Sigmoid colon (tissue), 7 donors: Measurements from ENCODE around the gene TESMIN. TPM values are rescaled to one million over a fixed set of nuclear protein-coding genes. Genes with fewer than 3 reads are reported as not detected.

Source experiments
- DNase-seq: peaks from one replicate; pipeline ENCODE4 v3.0.0-alpha.2; 2019
- H3K27ac ChIP-seq, 4 donors: fragments of 200-600 bp; sonication (generic); one replicate each; pipeline ENCODE4 v1.5.1; 2016 to 2019; ENCODE audit warnings: mild to moderate bottlenecking in 1 of 4
- H3K27me3 ChIP-seq, 3 donors: fragments of 200-600 bp; sonication (generic); one replicate each; pipeline ENCODE4 v1.5.1; 2019; ENCODE audit warnings: mild to moderate bottlenecking in 1 of 3
- H3K36me3 ChIP-seq, 4 donors: fragments of 200-600 bp; sonication (generic); one replicate each; pipeline ENCODE4 v1.5.1; 2016 to 2019
- H3K4me1 ChIP-seq, 4 donors: fragments of 200-600 bp; sonication (generic); one replicate each; pipeline ENCODE4 v1.5.1; 2017 to 2019
- H3K4me3 ChIP-seq, 4 donors: fragments of 200-600 bp; sonication (generic); one replicate each; pipeline ENCODE4 v1.5.1; 2017 to 2019; ENCODE audit warnings: mild to moderate bottlenecking in 2 of 4, moderate library complexity in 1 of 4
- H3K9me3 ChIP-seq, 4 donors: fragments of 200-600 bp in 3 of 4; sonication (generic) in 3 of 4; one replicate each; pipeline versions ENCODE4 v1.5.1 to v1.6.1; 2013 to 2019
- CTCF ChIP-seq, 4 experiments: fragments of 450-650 bp in 3 of 4; fragments of 200-600 bp in 1 of 4; IDR thresholded peaks; one replicate each; pipeline ENCODE4 v1.5.1; 2016 to 2019; ENCODE audit warnings: antibody characterized with exemption in 4 of 4, mild to moderate bottlenecking in 3 of 4, moderate library complexity in 2 of 4
- EP300 ChIP-seq, 4 donors: sonication (generic); formaldehyde crosslinking; IDR thresholded peaks; one replicate each; pipeline ENCODE4 v1.6.1; 2017; ENCODE audit warnings: antibody characterized with exemption in 4 of 4
- POLR2A ChIP-seq, 2 donors: fragments of 450-650 bp; IDR thresholded peaks; one replicate each; pipeline ENCODE4 v1.6.1; 2016; ENCODE audit warnings: antibody characterized with exemption in 2 of 2, mild to moderate bottlenecking in 2 of 2, moderate library complexity in 2 of 2
- POLR2AphosphoS5 ChIP-seq, 4 donors: sonication (generic); formaldehyde crosslinking; IDR thresholded peaks; one replicate each; pipeline ENCODE4 v1.6.1; 2017; ENCODE audit warnings: antibody characterized with exemption in 4 of 4
- WGBS, 2 donors: extraction: QIAGEN DNeasy Blood & Tissue Kit; methylation state at CpG; one replicate each; pipeline ENCODE4 v1.1.7; 2013; 5-methylcytosine and 5-hydroxymethylcytosine counted together
- intact Hi-C: fragments of 100-400 bp; cut with DNase I; formaldehyde crosslinking; loops from one replicate; pipeline ENCODE4 v1.15.1; 2023
- polyA plus RNA-seq, 3 donors: library from polyadenylated mRNA; stranded (reverse); fragments of 200-250 nt; gene quantifications; one replicate each; pipeline ENCODE4 v1.2.3, GENCODE V29; 2013
- total RNA-seq, 4 donors: library from RNA; depleted of rRNA; stranded (reverse); fragments of >200 nt; gene quantifications; one replicate each; pipeline ENCODE4 v1.1.0, GENCODE V29; 2016
- donor health status: healthy with polysubstance abuse.
- donor health status: Bipolar disorder and iron deficiency.
- donor health status: healthy.

TESMIN gene
- total and polyA plus RNA-seq, 7 donors: 2.3 to 6.3 (median 4.8) TPM; not detected in 4

- Histone ChIP-seq H3K27me3 (no peaks in the 10 kb centered on the region), H3K36me3 (peaks cover 79 to 89% (median 81%) of the 10 kb centered on the region in 4 donors), H3K4me1 (no peaks in the 10 kb centered on the region), H3K4me3 (no peak overlapping the region), H3K9me3 (no peaks in the 10 kb centered on the region), H3K27ac (no peak overlapping the region)
- DNase-seq: no peak
- 83 to 93% methylated on average over 15 of the region's 15 CpGs for WGBS, 2 donors
- TF ChIP-seq CTCF (IDR thresholded peaks at IDR 0.05) (no peak), EP300 (IDR thresholded peaks at IDR 0.05) (no peak), POLR2A (IDR thresholded peaks at IDR 0.05) (no peak), POLR2AphosphoS5 (IDR thresholded peaks at IDR 0.05) (no peak)
- intact Hi-C loops: no loop called here
These were observed 8.7 kb upstream of the TESMIN start for GRCh38 chr11:68759991-68760390.

GRCh38 chr11:68757711-68758110 lies 6.4 kb upstream of the TESMIN start:
- 89 to 91% methylated on average over 8 of the region's 8 CpGs for WGBS, 2 donors
- no peak for DNase-seq
- Histone ChIP-seq H3K27me3 (no peaks in the 10 kb centered on the region), H3K27ac (no peak overlapping the region), H3K36me3 (peaks cover 58 to 74% (median 64%) of the 10 kb centered on the region in 4 donors), H3K4me1 (no peaks in the 10 kb centered on the region), H3K9me3 (no peaks in the 10 kb centered on the region), H3K4me3 (no peak overlapping the region)
- TF ChIP-seq EP300 (IDR thresholded peaks at IDR 0.05) (no peak), POLR2A (IDR thresholded peaks at IDR 0.05) (no peak), POLR2AphosphoS5 (IDR thresholded peaks at IDR 0.05) (no peak), CTCF (IDR thresholded peaks at IDR 0.05) (no peak)
- intact Hi-C loops: no loop called here

- no peak for DNase-seq
- H3K27me3 ChIP-seq: peaks cover 0 to 8% (median 0%) of the 10 kb centered on the region in 3 donors
- no peak overlapping the region for H3K4me3 ChIP-seq
- intact Hi-C loops: no loop called here
- peaks cover 45 to 60% (median 50%) of the 10 kb centered on the region in 4 donors for H3K36me3 ChIP-seq
- H3K9me3 ChIP-seq: no peaks in the 10 kb centered on the region
- peaks cover 0 to 8% (median 5%) of the 10 kb centered on the region in 4 donors for H3K4me1 ChIP-seq
- H3K27ac ChIP-seq: no peak overlapping the region
- TF ChIP-seq POLR2AphosphoS5 (IDR thresholded peaks at IDR 0.05) (no peak), EP300 (IDR thresholded peaks at IDR 0.05) (no peak), CTCF (IDR thresholded peaks at IDR 0.05) (no peak), POLR2A (IDR thresholded peaks at IDR 0.05) (no peak)
- WGBS, 2 donors: 88 to 91% methylated on average over 12 of the region's 12 CpGs
These were observed 4.9 kb upstream of the TESMIN start for GRCh38 chr11:68756171-68756766.

GRCh38 chr11:68753300-68753699 lies 2.0 kb upstream of the TESMIN start:
- H3K4me3 ChIP-seq: no peak overlapping the region
- H3K27ac ChIP-seq: no peak overlapping the region
- intact Hi-C loops: no loop called here
- TF ChIP-seq CTCF (IDR thresholded peaks at IDR 0.05) (no peak), POLR2A (IDR thresholded peaks at IDR 0.05) (no peak), EP300 (IDR thresholded peaks at IDR 0.05) (no peak), POLR2AphosphoS5 (IDR thresholded peaks at IDR 0.05) (no peak)
- peaks cover 0 to 8% (median 5%) of the 10 kb centered on the region in 3 donors for H3K27me3 ChIP-seq
- DNase-seq: no peak
- peaks cover 0 to 19% (median 12%) of the 10 kb centered on the region in 4 donors for H3K4me1 ChIP-seq
- WGBS, 2 donors: 66 to 80% methylated on average over 9 of the region's 9 CpGs
- H3K36me3 ChIP-seq: peaks cover 16 to 30% (median 22%) of the 10 kb centered on the region in 4 donors
- H3K9me3 ChIP-seq: no peaks in the 10 kb centered on the region

GRCh38 chr11:68751004-68751325 lies 355 bp downstream of the TESMIN start:
- Histone ChIP-seq H3K9me3 (no peaks in the 10 kb centered on the region), H3K4me1 (peaks cover 0 to 19% (median 12%) of the 10 kb centered on the region in 4 donors), H3K4me3 (peak overlapping the region in 3 of 4 donors; percentile 32 to 50 (median 46)), H3K27ac (no peak overlapping the region), H3K36me3 (peaks cover 0 to 7% (median 1%) of the 10 kb centered on the region in 4 donors), H3K27me3 (peaks cover 0 to 8% (median 5%) of the 10 kb centered on the region in 3 donors)
- TF ChIP-seq CTCF (IDR thresholded peaks at IDR 0.05) (no peak), POLR2AphosphoS5 (IDR thresholded peaks at IDR 0.05) (no peak), POLR2A (IDR thresholded peaks at IDR 0.05) (no peak), EP300 (IDR thresholded peaks at IDR 0.05) (no peak)
- DNase-seq: no peak
- WGBS, 2 donors: 4 to 5% methylated on average over 21 to 22 of the region's 22 CpGs
- intact Hi-C loops: no loop called here
